H1 (cell line): ENCODE measurements around the gene FHAD1. TPM values are rescaled to one million over a fixed set of nuclear protein-coding genes. Genes with fewer than 3 reads are reported as not detected.

ENCODE experiments used
- CTCF ChIA-PET: fragments of 300-600 bp; sonication (Branson Sonifier 250); formaldehyde crosslinking; loops from one replicate; lab custom pipeline; 2021; ENCODE audit not compliant: partially characterized antibody; lab: Charles Lee
- POLR2A ChIA-PET: fragments of 300-600 bp; sonication (Branson Sonifier 250); formaldehyde crosslinking; loops from one replicate; lab custom pipeline; 2021; ENCODE audit warnings: inconsistent platforms; ENCODE audit not compliant: partially characterized antibody; lab: Charles Lee
- DNase-seq, 2 experiments: peaks; one replicate each; pipeline versions ENCODE4 v3.0.0 to v3.0.0-alpha.2; 2010 to 2022; ENCODE audit warnings: low spot score in 2 of 2, low read depth in 1 of 2, mixed read lengths in 1 of 2
- FAIRE-seq: peaks from 2 replicates; lab custom pipeline; 2011; peaks lifted over from hg19 to GRCh38; lab: Jason Lieb, UNC
- H2AFZ ChIP-seq: 2 replicates; pipeline ENCODE4 v1.8.1; 2012; ENCODE audit warnings: low read length, inconsistent platforms
- H2AK5ac ChIP-seq: 2 replicates; pipeline ENCODE4 v1.6.1; 2013; ENCODE audit warnings: low read depth, low read length
- H2BK120ac ChIP-seq: replicated peaks from 2 replicates; pipeline ENCODE3; 2013; ENCODE audit warnings: low read depth, low read length, inconsistent platforms
- H2BK12ac ChIP-seq: 2 replicates; pipeline ENCODE4 v1.6.1; 2013; ENCODE audit warnings: low read depth, low read length
- H2BK15ac ChIP-seq: 2 replicates; pipeline ENCODE4 v1.6.1; 2013; ENCODE audit warnings: low read length
- H2BK20ac ChIP-seq: 2 replicates; pipeline ENCODE4 v1.6.1; 2013; ENCODE audit warnings: low read length
- H2BK5ac ChIP-seq: 2 replicates; pipeline ENCODE4 v1.6.1; 2013; ENCODE audit warnings: low read depth, low read length
- H3K14ac ChIP-seq: 2 replicates; pipeline ENCODE4 v1.6.1; 2013; ENCODE audit warnings: inconsistent platforms; ENCODE audit not compliant: insufficient read length
- H3K18ac ChIP-seq: 2 replicates; pipeline ENCODE4 v1.6.1; 2013; ENCODE audit warnings: low read length; ENCODE audit errors: extremely low read depth
- H3K23ac ChIP-seq: 2 replicates; pipeline ENCODE4 v1.6.1; 2013; ENCODE audit warnings: inconsistent platforms; ENCODE audit not compliant: insufficient read length
- H3K23me2 ChIP-seq: 2 replicates; pipeline ENCODE4 v1.6.1; 2013; ENCODE audit warnings: low read depth, low read length
- H3K27ac ChIP-seq: 2 replicates; pipeline ENCODE4 v1.6.1; 2011; ENCODE audit warnings: low read depth, low read length, inconsistent platforms
- H3K27me3 ChIP-seq, 4 experiments: replicated peaks in 1 of 4; 1 replicate in 1 of 4; 2 replicates in 3 of 4; pipeline versions ENCODE4 v1.6.1 to v1.8.1; 2011 to 2013; ENCODE audit warnings: low read length in 3 of 4, mild to moderate bottlenecking in 3 of 4, inconsistent platforms in 2 of 4, mixed read lengths in 2 of 4, moderate library complexity in 1 of 4; ENCODE audit not compliant: control insufficient read depth in 3 of 4, insufficient read depth in 3 of 4; ENCODE audit errors: extremely low read depth in 1 of 4
- H3K36me3 ChIP-seq, 4 experiments: 2 replicates each; pipeline versions ENCODE4 v1.6.1 to v1.8.1; 2011 to 2013; ENCODE audit warnings: mild to moderate bottlenecking in 4 of 4, low read length in 3 of 4, moderate library complexity in 2 of 4, control low read depth in 1 of 4, inconsistent platforms in 1 of 4; ENCODE audit not compliant: insufficient read depth in 4 of 4, control insufficient read depth in 2 of 4
- H3K4ac ChIP-seq: replicated peaks from 2 replicates; pipeline ENCODE3; 2013; ENCODE audit warnings: low read length, low read depth, mixed read lengths, inconsistent platforms; ENCODE audit not compliant: insufficient read length
- H3K4me1 ChIP-seq, 4 experiments: replicated peaks in 1 of 4; 1 replicate in 1 of 4; 2 replicates in 3 of 4; pipeline versions ENCODE4 v1.6.1 to v1.8.1; 2011 to 2013; ENCODE audit warnings: low read length in 3 of 4, inconsistent platforms in 2 of 4, mixed read lengths in 1 of 4; ENCODE audit not compliant: insufficient read depth in 4 of 4, control insufficient read depth in 3 of 4
- H3K4me2 ChIP-seq, 2 experiments: 2 replicates each; pipeline versions ENCODE4 v1.6.1 to v1.8.1; 2011 to 2013; ENCODE audit warnings: low read depth in 2 of 2, low read length in 2 of 2, control low read depth in 1 of 2, inconsistent platforms in 1 of 2, mild to moderate bottlenecking in 1 of 2; ENCODE audit not compliant: insufficient read depth in 1 of 2
- H3K4me3 ChIP-seq, 4 experiments: fragments of 200-600, 300-600 bp in 1 of 4; sonication (generic), shearing (Covaris generic), sonication (Bioruptor Twin) in 1 of 4; 2 replicates each; pipeline versions ENCODE4 v1.5.1 to v1.8.1; 2011 to 2016; ENCODE audit warnings: low read length in 4 of 4, low read depth in 3 of 4, control low read depth in 2 of 4, inconsistent platforms in 2 of 4, mild to moderate bottlenecking in 2 of 4, mixed read lengths in 1 of 4, moderate library complexity in 1 of 4; ENCODE audit not compliant: insufficient read depth in 2 of 4; ENCODE audit errors: extremely low read depth in 1 of 4
- H3K56ac ChIP-seq: replicated peaks from 2 replicates; pipeline ENCODE3; 2013; ENCODE audit warnings: low read depth, mild to moderate bottlenecking, mixed read lengths, low read length, inconsistent platforms; ENCODE audit not compliant: insufficient read length
- H3K79me1 ChIP-seq: 2 replicates; pipeline ENCODE4 v1.6.1; 2013; ENCODE audit warnings: low read depth, low read length, control low read depth
- H3K79me2 ChIP-seq, 2 experiments: 2 replicates each; pipeline versions ENCODE4 v1.6.1 to v1.8.1; 2012 to 2013; ENCODE audit warnings: low read length in 2 of 2, mild to moderate bottlenecking in 2 of 2, inconsistent platforms in 1 of 2; ENCODE audit not compliant: insufficient read depth in 2 of 2, control insufficient read depth in 1 of 2
- H3K9ac ChIP-seq, 4 experiments: replicated peaks in 1 of 4; 1 replicate in 1 of 4; 2 replicates in 3 of 4; pipeline versions ENCODE4 v1.6.1 to v1.8.1; 2011 to 2013; ENCODE audit warnings: low read depth in 3 of 4, low read length in 3 of 4, control low read depth in 2 of 4, mild to moderate bottlenecking in 2 of 4, moderate library complexity in 2 of 4, inconsistent platforms in 1 of 4; ENCODE audit errors: extremely low read depth in 1 of 4
- H3K9me3 ChIP-seq, 2 experiments: 2 replicates each; pipeline versions ENCODE4 v1.6.1 to v1.8.1; 2012 to 2013; ENCODE audit warnings: mild to moderate bottlenecking in 2 of 2, moderate library complexity in 2 of 2, control low read depth in 1 of 2, inconsistent platforms in 1 of 2, low read depth in 1 of 2, low read length in 1 of 2, mixed read lengths in 1 of 2; ENCODE audit not compliant: insufficient read depth in 2 of 2
- H4K20me1 ChIP-seq, 2 experiments: replicated peaks in 1 of 2; 2 replicates each; pipeline versions ENCODE3 to v1.8.1; 2011 to 2013; ENCODE audit warnings: inconsistent platforms in 2 of 2, low read length in 2 of 2, mild to moderate bottlenecking in 1 of 2; ENCODE audit not compliant: insufficient read depth in 2 of 2, control insufficient read depth in 1 of 2
- H4K5ac ChIP-seq: 2 replicates; pipeline ENCODE4 v1.6.1; 2013; ENCODE audit warnings: low read length, low read depth, mixed read lengths, inconsistent platforms; ENCODE audit not compliant: insufficient read length
- H4K8ac ChIP-seq: 2 replicates; pipeline ENCODE4 v1.8.0; 2013; ENCODE audit warnings: mild to moderate bottlenecking, moderate library complexity, low read length, inconsistent platforms; ENCODE audit not compliant: insufficient read depth; ENCODE audit errors: extremely low read depth
- H4K91ac ChIP-seq: replicated peaks from 2 replicates; pipeline ENCODE3; 2013; ENCODE audit warnings: low read length, mixed read lengths, inconsistent platforms; ENCODE audit not compliant: insufficient read length
- CBX8 ChIP-seq: fragments of 300-800, 300-1000 bp; sonication (generic); IDR thresholded peaks from 2 replicates; pipeline ENCODE4 v1.7.1; 2016; ENCODE audit warnings: low read depth, low read length, borderline replicate concordance
- CTBP2 ChIP-seq: IDR thresholded peaks from 2 replicates; pipeline ENCODE4 v1.7.0; 2011; ENCODE audit warnings: borderline replicate concordance, mild to moderate bottlenecking, moderate library complexity, mixed read lengths, low read length; ENCODE audit not compliant: insufficient read depth, insufficient read length
- GABPA ChIP-seq: IDR thresholded peaks from 2 replicates; pipeline ENCODE4 v1.6.1; 2011; ENCODE audit warnings: mild to moderate bottlenecking, low read length, moderate library complexity, borderline replicate concordance; ENCODE audit not compliant: insufficient read depth
- GTF2F1 ChIP-seq: IDR thresholded peaks from 2 replicates; pipeline ENCODE4 v1.6.1; 2012; ENCODE audit warnings: low read depth, low read length, improper control_type of control experiment, borderline replicate concordance
- JUND ChIP-seq: IDR thresholded peaks from 2 replicates; pipeline ENCODE4 v1.6.1; 2011; ENCODE audit warnings: mild to moderate bottlenecking, improper control_type of control experiment, low read length
- MAFK ChIP-seq: IDR thresholded peaks from 2 replicates; pipeline ENCODE4 v1.6.1; 2012; ENCODE audit warnings: low read depth, mild to moderate bottlenecking, improper control_type of control experiment, low read length
- SIN3A ChIP-seq, 2 experiments: IDR thresholded peaks in 1 of 2; conservative IDR thresholded peaks in 1 of 2; 2 replicates each; pipeline ENCODE4 v1.6.1; 2011 to 2012; ENCODE audit warnings: low read length in 2 of 2, improper control_type of control experiment in 1 of 2, low read depth in 1 of 2, mild to moderate bottlenecking in 1 of 2
- TAF1 ChIP-seq: IDR thresholded peaks from 2 replicates; pipeline ENCODE4 v1.6.1; 2011; ENCODE audit warnings: mild to moderate bottlenecking, low read depth, low read length
- TBP ChIP-seq: IDR thresholded peaks from 2 replicates; pipeline ENCODE4 v1.6.1; 2011; ENCODE audit warnings: low read depth, low read length, improper control_type of control experiment
- TEAD4 ChIP-seq: IDR thresholded peaks from 2 replicates; pipeline ENCODE4 v1.6.1; 2012; ENCODE audit warnings: low read depth, low read length, inconsistent platforms, mixed read lengths
- WGBS, 2 experiments: shearing (Covaris generic) in 1 of 2; methylation state at CpG; one replicate each; pipeline versions ENCODE4 v1.1.6 to v1.1.7; 2013 to 2015; ENCODE audit warnings: low lambda C conversion rate in 2 of 2, mixed read lengths in 2 of 2, inconsistent platforms in 1 of 2, low coverage in 1 of 2, missing lambda C conversion rate in 1 of 2; ENCODE audit not compliant: insufficient replicate concordance in 2 of 2, insufficient coverage in 1 of 2, insufficient read length in 1 of 2; ENCODE audit errors: extremely low coverage in 1 of 2, missing lambda C conversion rate in 1 of 2; 5-methylcytosine and 5-hydroxymethylcytosine counted together
- polyA plus RNA-seq, 7 experiments: library from polyadenylated mRNA; depleted of rRNA in 3 of 7; stranded (reverse) in 5 of 7; unstranded in 2 of 7; fragments of >200 nt in 5 of 7; fragments of 200-250 nt in 2 of 7; gene quantifications; 1 replicate in 5 of 7; 2 replicates in 1 of 7; 4 replicates in 1 of 7; pipeline versions ENCODE4 v1.2.1 to v1.2.3, GENCODE V29; 2011 to 2013; ENCODE audit warnings: missing spikeins in 2 of 7, mixed read lengths in 2 of 7
- total RNA-seq: library from RNA; stranded (reverse); fragmentation: NEBNext Ultra II Directional; extraction: Animal tissue kit (Norgen Biotek cat#: 25700); gene quantifications from 2 replicates; pipeline ENCODE4 v1.2.1, GENCODE V29; 2021

Gene FHAD1
- total and polyA plus RNA-seq, 2 of the 8 experiments (the other 6 are each of a cell fraction or from before 2014, with no cell fraction given) = 0.39 to 0.69 TPM

DNA sequence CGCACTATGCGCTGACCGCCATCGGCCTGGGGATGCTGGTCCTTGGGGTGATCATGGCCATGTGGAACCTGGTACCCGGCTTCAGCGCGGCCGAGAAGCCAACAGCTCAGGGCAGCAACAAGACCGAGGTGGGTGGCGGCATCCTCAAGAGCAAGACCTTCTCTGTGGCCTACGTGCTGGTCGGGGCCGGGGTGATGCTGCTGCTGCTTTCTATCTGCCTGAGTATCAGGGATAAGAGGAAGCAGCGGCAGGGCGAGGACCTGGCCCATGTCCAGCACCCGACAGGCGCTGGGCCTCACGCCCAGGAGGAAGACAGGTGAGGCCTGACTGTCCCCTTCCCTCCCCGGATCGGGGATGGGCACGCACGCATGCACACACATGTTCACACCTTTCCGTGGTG is 31.9 kb upstream of the FHAD1 start:
- Histone ChIP-seq H4K91ac (peak overlapping the region; percentile 5), H3K23me2 (no peaks in the 10 kb centered on the region), H3K14ac (no peak overlapping the region), H3K56ac (no peak overlapping the region), H4K8ac (no peak overlapping the region), H2BK20ac (no peak overlapping the region), H4K20me1 (peaks cover 0 to 2% of the 10 kb centered on the region in 2 experiments), H2AFZ (no peak overlapping the region), H3K18ac (no peak overlapping the region), H2BK120ac (no peak overlapping the region), H3K27me3 (no peaks in the 10 kb centered on the region), H3K23ac (no peak overlapping the region), H3K4me2 (no peak overlapping the region), H3K27ac (no peak overlapping the region), H3K4ac (no peak overlapping the region), H2BK15ac (no peak overlapping the region), H2BK12ac (no peak overlapping the region), H2AK5ac (no peak overlapping the region), H4K5ac (no peak overlapping the region), H3K4me3 (no peak overlapping the region), H3K9me3 (peaks cover 8% of the 10 kb centered on the region in 2 experiments; a peak in 2 of 4 replicates), H3K36me3 (peaks cover 6 to 13% (median 9%) of the 10 kb centered on the region in 4 experiments; a peak in 5 of 8 replicates), H3K79me2 (no peaks in the 10 kb centered on the region), H3K79me1 (no peaks in the 10 kb centered on the region), H3K9ac (no peak overlapping the region), H3K4me1 (peaks cover 3 to 15% (median 6%) of the 10 kb centered on the region in 4 experiments), H2BK5ac (no peak overlapping the region)
- FAIRE-seq (no peak), DNase-seq (no peak)
- POLR2A ChIA-PET = no interaction called here
- 92% methylated on average over 23 of the region's 23 CpGs; no CpG with 5 or more reads in 1 of the 2 experiments for WGBS, 2 experiments
- CTCF ChIA-PET = interaction anchor here (0.7 to 1.2 kb wide), 3 partner anchors 16 to 29 kb away, joined by 3 to 4 read pairs (median 3); no protein-coding TSS in a partner anchor
- TF ChIP-seq SIN3A (conservative IDR thresholded peaks at IDR 0.05 in 1 of 2, IDR thresholded peaks at IDR 0.05 in 1 of 2; ENCODE audit: low read depth in 1 of 2, low read length in 2 of 2) = no peak
- TF ChIP-seq GABPA = no peak
- TF ChIP-seq CBX8 = no peak
- TF ChIP-seq TBP = no peak
- no peak for TF ChIP-seq MAFK
- no peak for TF ChIP-seq CTBP2
- TF ChIP-seq JUND = no peak
- TF ChIP-seq TEAD4 = no peak
- no peak for TF ChIP-seq TAF1
- TF ChIP-seq GTF2F1 = no peak
